SK-N-SH treated with all-trans-retinoic acid at 6 μM for 48 hours (cell line): ENCODE results near the gene TMEM219.

Experiments used
- ARNTL ChIP-seq: fragments of 450-650 bp; formaldehyde crosslinking; IDR thresholded peaks from 2 replicates; pipeline ENCODE4 v1.5.0; 2020; ENCODE audit warnings: low read depth, mild to moderate bottlenecking, moderate library complexity, borderline replicate concordance
- ESRRG ChIP-seq: fragments of 250-450 bp; sonication (Bioruptor Pico); IDR thresholded peaks from 2 replicates; pipeline ENCODE4 v1.6.1; 2021; ENCODE audit warnings: mild to moderate bottlenecking
- OSR1 ChIP-seq: fragments of 250-450 bp; sonication (Bioruptor Pico); IDR thresholded peaks from 2 replicates; pipeline ENCODE4 v1.8.0; 2022; ENCODE audit warnings: moderate library complexity, mild to moderate bottlenecking, inconsistent platforms
- TCF4 ChIP-seq: fragments of 250-450 bp; sonication (Bioruptor Pico); IDR thresholded peaks from 2 replicates; pipeline ENCODE4 v1.8.0; 2021; ENCODE audit warnings: mild to moderate bottlenecking, moderate library complexity, borderline replicate concordance
- TOX ChIP-seq: fragments of 250-450 bp; sonication (Bioruptor Pico); IDR thresholded peaks from 2 replicates; pipeline ENCODE4 v1.8.0; 2021; ENCODE audit warnings: mild to moderate bottlenecking, moderate library complexity, borderline replicate concordance
- ZFP30 ChIP-seq: fragments of 450-650 bp; formaldehyde crosslinking; IDR thresholded peaks from 2 replicates; pipeline ENCODE4 v1.5.0; 2022; ENCODE audit warnings: mild to moderate bottlenecking, moderate library complexity
- ZNF565 ChIP-seq: fragments of 450-650 bp; formaldehyde crosslinking; conservative IDR thresholded peaks from 2 replicates; pipeline ENCODE4 v1.5.0; 2020; ENCODE audit warnings: low read depth, mild to moderate bottlenecking, moderate library complexity
- ZNF70 ChIP-seq: fragments of 450-650 bp; formaldehyde crosslinking; IDR thresholded peaks from 2 replicates; pipeline ENCODE4 v1.5.0; 2020; ENCODE audit warnings: mild to moderate bottlenecking, moderate library complexity
- ZNF8 ChIP-seq: fragments of 450-650 bp; formaldehyde crosslinking; IDR thresholded peaks from 2 replicates; pipeline ENCODE4 v1.5.0; 2020; ENCODE audit warnings: mild to moderate bottlenecking, moderate library complexity
- TF ChIP-seq, protein P1 (sequence below): fragments of 250-450 bp; sonication (Bioruptor Pico); IDR thresholded peaks from 2 replicates; pipeline ENCODE4 v1.8.0; 2020; ENCODE audit warnings: mild to moderate bottlenecking, moderate library complexity, borderline replicate concordance

GRCh38 chr16:30005341-30006094 lies 43.6 kb downstream of the TMEM219 start:
- TF ChIP-seq OSR1 (CRISPR knock-in tag) (no peak), ZNF565 (no peak), ESRRG (CRISPR knock-in tag) (no peak), TOX (CRISPR knock-in tag) (no peak), ZFP30 (CRISPR knock-in tag) (no peak), ZNF8 (CRISPR knock-in tag) (no peak), ARNTL (CRISPR knock-in tag) (no peak), TCF4 (no peak), ZNF70 (CRISPR knock-in tag) (no peak)
- TF ChIP-seq, protein P1, sequence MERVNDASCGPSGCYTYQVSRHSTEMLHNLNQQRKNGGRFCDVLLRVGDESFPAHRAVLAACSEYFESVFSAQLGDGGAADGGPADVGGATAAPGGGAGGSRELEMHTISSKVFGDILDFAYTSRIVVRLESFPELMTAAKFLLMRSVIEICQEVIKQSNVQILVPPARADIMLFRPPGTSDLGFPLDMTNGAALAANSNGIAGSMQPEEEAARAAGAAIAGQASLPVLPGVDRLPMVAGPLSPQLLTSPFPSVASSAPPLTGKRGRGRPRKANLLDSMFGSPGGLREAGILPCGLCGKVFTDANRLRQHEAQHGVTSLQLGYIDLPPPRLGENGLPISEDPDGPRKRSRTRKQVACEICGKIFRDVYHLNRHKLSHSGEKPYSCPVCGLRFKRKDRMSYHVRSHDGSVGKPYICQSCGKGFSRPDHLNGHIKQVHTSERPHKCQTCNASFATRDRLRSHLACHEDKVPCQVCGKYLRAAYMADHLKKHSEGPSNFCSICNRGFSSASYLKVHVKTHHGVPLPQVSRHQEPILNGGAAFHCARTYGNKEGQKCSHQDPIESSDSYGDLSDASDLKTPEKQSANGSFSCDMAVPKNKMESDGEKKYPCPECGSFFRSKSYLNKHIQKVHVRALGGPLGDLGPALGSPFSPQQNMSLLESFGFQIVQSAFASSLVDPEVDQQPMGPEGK (CRISPR knock-in tag): no peak
